ENCODE measurements around the gene XPNPEP2. TPM values are rescaled to one million over a fixed set of nuclear protein-coding genes. Genes with fewer than 3 reads are reported as not detected.

The XPNPEP2 gene
- total and polyA plus RNA-seq, 4 donors, result 0.19 to 23.0 (median 4.9) TPM

- WGBS, result 72% methylated on average over 2 of the region's 2 CpGs
- Histone ChIP-seq H3K9ac (ENCODE audit: low read depth in 1 of 2, low read length in 2 of 2) (no peak overlapping the region), H3K9me3 (ENCODE audit: control insufficient read depth in 4 of 4, low read length in 3 of 4) (no peaks in the 10 kb centered on the region), H3K27ac (ENCODE audit: low read depth in 1 of 2, low read length in 2 of 2) (no peak overlapping the region), H3K4me1 (ENCODE audit: control insufficient read depth in 4 of 4, insufficient read depth in 4 of 4, low read length in 3 of 4) (peaks cover 0 to 11% (median under 1%) of the 10 kb centered on the region in 4 donors), H3K27me3 (ENCODE audit: control insufficient read depth in 4 of 4, insufficient read depth in 4 of 4, low read length in 3 of 4) (no peaks in the 10 kb centered on the region), H3K36me3 (ENCODE audit: control insufficient read depth in 4 of 4, insufficient read depth in 3 of 4, low read depth in 1 of 4, low read length in 3 of 4) (no peaks in the 10 kb centered on the region), H3K4me3 (ENCODE audit: low read depth in 1 of 3, low read length in 3 of 3) (no peak overlapping the region)
- DNase-seq (ENCODE audit: low spot score), result no peak
- TF ChIP-seq SP1 (IDR thresholded peaks at IDR 0.05), result no peak
- TF ChIP-seq FOXA2 (IDR thresholded peaks at IDR 0.05), result no peak
- TF ChIP-seq TAF1 (conservative IDR thresholded peaks at IDR 0.05), result no peak
Observed at GRCh38 chrX:129749069-129749468, 10.3 kb downstream of the XPNPEP2 start.

GRCh38 chrX:129750971-129751370 lies 12.2 kb downstream of the XPNPEP2 start:
- H3K27ac ChIP-seq (ENCODE audit: low read depth in 1 of 2, low read length in 2 of 2), result no peak overlapping the region
- DNase-seq (ENCODE audit: low spot score), result no peak
- no peak overlapping the region for H3K4me3 ChIP-seq (ENCODE audit: low read depth in 1 of 3, low read length in 3 of 3)
- TF ChIP-seq FOXA1 (IDR thresholded peaks at IDR 0.05), result no peak
- TF ChIP-seq EGR1 (IDR thresholded peaks at IDR 0.05; ENCODE audit: low read depth in 2 of 2), result no peak
- TF ChIP-seq ATF3 (IDR thresholded peaks at IDR 0.05), result no peak
- no peak for TF ChIP-seq HNF4G (IDR thresholded peaks at IDR 0.05)
- no peak for TF ChIP-seq CTCF (IDR thresholded peaks at IDR 0.05; ENCODE audit: low read depth, low read length, missing input control)
- no peak for TF ChIP-seq SP1 (IDR thresholded peaks at IDR 0.05)
- TF ChIP-seq FOXA2 (IDR thresholded peaks at IDR 0.05), result no peak
- no peak for TF ChIP-seq NR2F2 (IDR thresholded peaks at IDR 0.05)
- TF ChIP-seq RXRA (IDR thresholded peaks at IDR 0.05), result no peak
- TF ChIP-seq TAF1 (conservative IDR thresholded peaks at IDR 0.05), result no peak
- TF ChIP-seq GABPA (IDR thresholded peaks at IDR 0.05 in 1 of 2, conservative IDR thresholded peaks at IDR 0.05 in 1 of 2), result no peak
- no peak for TF ChIP-seq REST (IDR thresholded peaks at IDR 0.05)
- no peak for TF ChIP-seq MAX (IDR thresholded peaks at IDR 0.05)
- H3K4me1 ChIP-seq (ENCODE audit: control insufficient read depth in 4 of 4, insufficient read depth in 4 of 4, low read length in 3 of 4), result peaks cover 1 to 23% (median 4%) of the 10 kb centered on the region in 4 donors
- no peaks in the 10 kb centered on the region for H3K36me3 ChIP-seq (ENCODE audit: control insufficient read depth in 4 of 4, insufficient read depth in 3 of 4, low read depth in 1 of 4, low read length in 3 of 4)
- WGBS, result 92% methylated on average over 8 of the region's 8 CpGs
- H3K9me3 ChIP-seq (ENCODE audit: control insufficient read depth in 4 of 4, low read length in 3 of 4), result no peaks in the 10 kb centered on the region
- H3K27me3 ChIP-seq (ENCODE audit: control insufficient read depth in 4 of 4, insufficient read depth in 4 of 4, low read length in 3 of 4), result no peaks in the 10 kb centered on the region
- no peak overlapping the region for H3K9ac ChIP-seq (ENCODE audit: low read depth in 1 of 2, low read length in 2 of 2)

All from liver (tissue), 9 donors.